Nephron progenitor cell (in vitro differentiated cells): ENCODE data around the gene KMT2B.

Experiments used
- DNase-seq: peaks from one replicate; pipeline ENCODE4 v3.0.0; 2021
- H3K27ac Mint-ChIP-seq: 2 replicates; pipeline ENCODE4 v1.8.0; 2021; ENCODE audit warnings: mild to moderate bottlenecking, moderate library complexity, mixed read lengths
- H3K27me3 Mint-ChIP-seq: 2 replicates; pipeline ENCODE4 v1.8.0; 2021; ENCODE audit warnings: mild to moderate bottlenecking, low read depth, mixed read lengths; ENCODE audit not compliant: poor library complexity
- H3K36me3 Mint-ChIP-seq: 2 replicates; pipeline ENCODE4 v1.8.0; 2021; ENCODE audit warnings: low read depth, mixed read lengths
- H3K4me1 Mint-ChIP-seq: 2 replicates; pipeline ENCODE4 v1.8.0; 2021; ENCODE audit warnings: mixed read lengths
- H3K4me3 Mint-ChIP-seq: 2 replicates; pipeline ENCODE4 v1.8.0; 2021; ENCODE audit warnings: mild to moderate bottlenecking, moderate library complexity, mixed read lengths
- H3K9me3 Mint-ChIP-seq: 2 replicates; pipeline ENCODE4 v1.8.0; 2021; ENCODE audit warnings: mild to moderate bottlenecking, moderate library complexity, mixed read lengths
- CTCF ChIP-seq: fragments of 200-600 bp; sonication (generic); IDR thresholded peaks from 2 replicates; pipeline ENCODE4 v1.5.0; 2021; ENCODE audit warnings: antibody characterized with exemption

KMT2B gene

GRCh38 chr19:35757749-35758608 lies 40.2 kb downstream of the KMT2B start, which contains the start of gene PROSER3:
TSS of gene PROSER3 (plus strand) at chr19:35758176. CDS start at chr19:35758216, 40 bp downstream.
- Mint-ChIP-seq H3K4me1 (peaks cover 36% of the 10 kb centered on the region), H3K27me3 (peaks cover 17% of the 10 kb centered on the region), H3K36me3 (peaks cover 23% of the 10 kb centered on the region), H3K27ac (peak within 1 kb of the TSS; percentile 79), H3K9me3 (no peaks in the 10 kb centered on the region), H3K4me3 (peak within 1 kb of the TSS; percentile 91)
- peak; percentile 97 for DNase-seq
- no peak for TF ChIP-seq CTCF

GRCh38 chr19:35759697-35760096 lies 41.9 kb downstream of the KMT2B start:
- peaks cover 12% of the 10 kb centered on the region for H3K27me3 Mint-ChIP-seq
- peaks cover 35% of the 10 kb centered on the region for H3K4me1 Mint-ChIP-seq
- no peak for DNase-seq
- H3K4me3 Mint-ChIP-seq = peak overlapping the region; percentile 91
- no peaks in the 10 kb centered on the region for H3K9me3 Mint-ChIP-seq
- H3K27ac Mint-ChIP-seq = no peak overlapping the region
- H3K36me3 Mint-ChIP-seq = peaks cover 23% of the 10 kb centered on the region
- no peak for TF ChIP-seq CTCF

DNA sequence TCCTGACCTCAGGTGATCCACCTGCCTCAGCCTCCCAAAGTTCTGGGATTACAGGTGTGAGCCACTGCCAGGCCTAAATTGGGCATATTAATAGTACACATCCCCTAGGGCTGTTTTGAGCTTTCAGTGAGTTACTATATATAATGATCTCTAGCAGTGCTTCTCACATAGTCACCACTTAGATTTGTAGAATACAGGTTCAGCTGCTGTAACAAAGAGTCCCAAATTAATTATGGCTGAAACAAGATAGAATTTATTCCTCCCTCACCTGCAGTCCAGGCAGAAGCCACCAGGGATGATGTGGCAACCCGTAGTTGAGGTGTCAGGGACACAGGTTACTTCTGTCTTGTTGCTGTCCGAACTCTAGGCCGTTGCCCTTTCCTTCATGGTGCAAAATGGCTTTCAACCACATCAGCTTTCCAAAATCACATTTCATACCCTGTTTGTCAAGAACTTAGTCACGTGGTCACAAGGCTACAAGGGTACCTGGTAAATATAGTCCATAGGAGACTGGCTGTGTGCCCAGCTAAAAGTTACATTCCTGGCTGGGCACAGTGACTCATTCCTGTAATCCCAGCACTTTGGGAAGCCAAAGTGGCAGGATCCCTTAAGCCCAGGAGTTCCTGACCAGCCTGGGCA lies 43.0 kb downstream of the KMT2B start:
- Mint-ChIP-seq H3K27me3 (peaks cover 6% of the 10 kb centered on the region), H3K36me3 (peaks cover 21% of the 10 kb centered on the region), H3K4me3 (no peak overlapping the region), H3K9me3 (no peaks in the 10 kb centered on the region), H3K27ac (no peak overlapping the region), H3K4me1 (peaks cover 31% of the 10 kb centered on the region)
- TF ChIP-seq CTCF = no peak
- DNase-seq = no peak

DNA sequence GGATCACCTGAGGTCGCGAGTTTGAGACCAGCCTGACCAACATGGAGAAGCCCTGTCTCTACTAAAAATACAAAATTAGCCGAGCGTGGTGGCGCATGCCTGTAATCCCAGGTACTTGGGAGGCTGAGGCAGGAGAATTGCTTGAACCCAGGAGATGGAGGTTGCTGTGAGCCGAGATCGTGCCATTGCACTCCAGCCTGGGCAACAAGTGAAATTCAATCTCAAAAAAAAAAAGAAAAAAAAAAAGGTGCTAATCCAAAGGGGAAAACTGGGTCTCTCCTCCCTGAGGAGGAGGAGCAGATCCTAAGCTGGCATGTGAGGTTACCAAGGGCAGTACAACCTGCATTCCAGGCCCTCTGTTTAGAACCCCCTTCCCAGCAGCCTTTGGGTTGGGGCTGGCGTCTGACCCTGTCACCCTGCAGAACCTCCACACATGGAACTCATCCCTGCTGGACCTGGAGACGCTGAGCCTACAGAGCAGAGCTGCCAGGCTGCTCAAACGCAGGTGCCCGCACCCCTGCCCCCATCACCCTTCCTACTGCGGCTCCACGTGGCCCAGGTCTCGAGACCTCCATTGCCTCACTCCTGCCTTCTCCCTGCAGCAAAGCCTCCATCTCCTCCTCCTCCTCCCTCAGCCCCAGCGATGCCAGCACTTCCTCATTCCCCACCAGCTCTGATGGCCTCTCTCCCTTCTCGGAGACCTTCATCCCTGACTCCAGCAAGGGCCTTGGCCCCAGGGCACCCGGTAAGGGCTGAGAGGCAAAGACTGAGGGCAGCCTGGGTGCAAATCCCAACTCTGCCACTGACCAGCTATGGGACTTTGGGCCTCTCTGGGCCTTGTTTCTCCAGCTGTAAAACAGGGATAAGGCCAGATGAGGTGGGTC lies 46.9 kb downstream of the KMT2B start:
- Mint-ChIP-seq H3K27me3 (no peaks in the 10 kb centered on the region), H3K36me3 (peaks cover 32% of the 10 kb centered on the region), H3K4me1 (peaks cover 37% of the 10 kb centered on the region), H3K4me3 (no peak overlapping the region), H3K9me3 (no peaks in the 10 kb centered on the region), H3K27ac (no peak overlapping the region)
- TF ChIP-seq CTCF = no peak
- no peak for DNase-seq

GRCh38 chr19:35766571-35767104 lies 48.8 kb downstream of the KMT2B start:
- TF ChIP-seq CTCF = no peak
- Mint-ChIP-seq H3K36me3 (peaks cover 33% of the 10 kb centered on the region), H3K4me1 (peaks cover 36% of the 10 kb centered on the region), H3K9me3 (no peaks in the 10 kb centered on the region), H3K4me3 (no peak overlapping the region), H3K27me3 (peaks cover 3% of the 10 kb centered on the region), H3K27ac (no peak overlapping the region)
- no peak for DNase-seq
